Measurements from ENCODE around the gene VSTM2B.

The VSTM2B gene

DNA sequence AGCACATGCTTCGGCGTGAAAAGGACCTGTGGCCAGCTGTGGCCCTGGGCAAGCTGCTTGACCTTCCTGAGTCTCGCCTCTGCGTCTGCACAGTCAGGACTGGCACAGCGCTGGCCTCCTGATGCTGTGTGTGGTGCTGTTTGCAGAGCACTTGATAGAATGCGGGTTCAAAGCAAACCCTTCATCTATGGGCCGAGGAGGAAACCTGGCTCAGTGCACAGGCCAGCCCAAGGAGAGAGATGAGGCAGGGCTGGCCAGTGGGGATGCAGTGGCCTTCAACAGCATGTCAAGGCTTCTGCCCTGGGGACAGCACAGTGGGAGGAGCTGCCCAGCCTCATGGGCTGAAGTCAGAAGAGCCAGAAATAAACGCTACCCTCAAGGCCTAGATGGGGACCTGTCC is 21.3 kb upstream of the VSTM2B start:
- Histone ChIP-seq H3K27ac (ENCODE audit: low read length) (no peak overlapping the region), H3K9ac (ENCODE audit: low read length) (no peak overlapping the region), H3K27me3 (ENCODE audit: low read depth, low read length) (peaks cover 6% of the 10 kb centered on the region), H2AFZ (ENCODE audit: low read depth, low read length) (no peak overlapping the region), H3K36me3 (replicated peaks; ENCODE audit: low read depth, low read length) (no peaks in the 10 kb centered on the region), H3K79me2 (ENCODE audit: low read length) (no peaks in the 10 kb centered on the region), H3K9me3 (ENCODE audit: insufficient read depth, low read length) (no peaks in the 10 kb centered on the region), H3K4me1 (ENCODE audit: low read length) (no peaks in the 10 kb centered on the region), H4K20me1 (ENCODE audit: insufficient read depth, low read length) (no peaks in the 10 kb centered on the region), H3K4me2 (ENCODE audit: low read length) (no peak overlapping the region), H3K4me3 (ENCODE audit: low read length) (no peak overlapping the region)
- TF ChIP-seq EZH2phosphoT487 (IDR thresholded peaks at IDR 0.05; ENCODE audit: low read depth) (no peak), CTCF (IDR thresholded peaks at IDR 0.05; ENCODE audit: low read depth, low read length) (no peak)

DNA sequence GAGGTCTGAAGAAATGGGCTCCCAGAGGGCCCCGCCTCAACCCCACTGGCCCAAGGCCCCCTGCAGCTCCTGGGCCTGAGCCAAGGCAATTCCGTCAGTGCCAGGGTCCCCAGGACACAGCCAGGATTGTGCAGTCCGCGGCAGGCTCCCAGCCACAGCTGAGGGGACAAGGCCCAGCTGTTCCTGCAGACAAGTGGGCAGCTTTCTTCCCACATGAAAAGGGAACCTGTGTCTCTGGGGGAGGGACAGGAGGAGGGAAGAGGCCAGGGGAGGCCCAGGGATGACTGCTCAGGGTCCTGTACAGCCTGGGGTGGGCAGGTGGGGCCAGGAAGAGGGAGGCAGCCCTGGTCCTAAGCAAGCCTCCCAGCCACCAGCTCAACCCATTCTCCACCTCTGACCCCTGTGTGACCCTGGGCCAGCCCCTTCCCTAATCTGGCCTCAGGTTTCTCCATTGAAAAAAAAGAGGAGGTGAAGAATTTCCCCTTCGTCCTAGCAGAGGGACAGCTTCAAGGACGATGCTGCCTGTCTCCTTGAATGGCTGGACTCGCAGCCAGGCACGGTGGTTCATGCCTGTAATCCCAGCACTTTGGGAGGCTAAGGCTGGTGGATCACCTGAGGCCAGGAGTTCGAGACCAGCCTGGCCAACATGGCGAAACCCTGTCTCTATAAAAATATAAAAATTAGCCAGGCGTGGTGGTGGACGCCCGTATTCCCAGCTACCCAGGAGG is 20.5 kb upstream of the VSTM2B start:
- Histone ChIP-seq H3K27me3 (ENCODE audit: low read depth, low read length) (peaks cover 6% of the 10 kb centered on the region), H2AFZ (ENCODE audit: low read depth, low read length) (no peak overlapping the region), H3K79me2 (ENCODE audit: low read length) (no peaks in the 10 kb centered on the region), H3K36me3 (replicated peaks; ENCODE audit: low read depth, low read length) (no peaks in the 10 kb centered on the region), H3K9me3 (ENCODE audit: insufficient read depth, low read length) (no peaks in the 10 kb centered on the region), H3K4me3 (ENCODE audit: low read length) (no peak overlapping the region), H3K27ac (ENCODE audit: low read length) (no peak overlapping the region), H3K4me1 (ENCODE audit: low read length) (no peaks in the 10 kb centered on the region), H3K9ac (ENCODE audit: low read length) (no peak overlapping the region), H4K20me1 (ENCODE audit: insufficient read depth, low read length) (no peaks in the 10 kb centered on the region), H3K4me2 (ENCODE audit: low read length) (no peak overlapping the region)
- no peak for TF ChIP-seq CTCF (IDR thresholded peaks at IDR 0.05; ENCODE audit: low read depth, low read length)
- no peak for TF ChIP-seq EZH2phosphoT487 (IDR thresholded peaks at IDR 0.05; ENCODE audit: low read depth)

DNA sequence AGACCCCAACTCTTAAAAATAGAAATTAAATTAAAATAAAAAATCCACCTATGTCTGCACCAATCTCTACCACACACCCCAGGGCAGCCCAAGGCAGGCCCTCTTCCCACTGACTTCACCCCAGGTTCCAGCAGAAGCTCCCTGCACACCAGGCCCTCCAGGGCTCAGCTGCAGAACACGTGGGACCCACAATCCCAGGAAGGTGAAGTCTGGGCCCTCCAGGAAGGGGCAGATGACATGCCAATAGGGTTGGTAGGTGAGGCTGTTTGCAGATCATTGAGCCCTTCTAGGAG is 19.2 kb upstream of the VSTM2B start:
- Histone ChIP-seq H3K4me1 (ENCODE audit: low read length) (no peaks in the 10 kb centered on the region), H3K9ac (ENCODE audit: low read length) (no peak overlapping the region), H4K20me1 (ENCODE audit: insufficient read depth, low read length) (no peaks in the 10 kb centered on the region), H3K27me3 (ENCODE audit: low read depth, low read length) (peaks cover 6% of the 10 kb centered on the region), H3K79me2 (ENCODE audit: low read length) (no peaks in the 10 kb centered on the region), H3K4me3 (ENCODE audit: low read length) (no peak overlapping the region), H3K27ac (ENCODE audit: low read length) (no peak overlapping the region), H2AFZ (ENCODE audit: low read depth, low read length) (no peak overlapping the region), H3K4me2 (ENCODE audit: low read length) (no peak overlapping the region), H3K9me3 (ENCODE audit: insufficient read depth, low read length) (no peaks in the 10 kb centered on the region), H3K36me3 (replicated peaks; ENCODE audit: low read depth, low read length) (no peaks in the 10 kb centered on the region)
- TF ChIP-seq EZH2phosphoT487 (IDR thresholded peaks at IDR 0.05; ENCODE audit: low read depth) (no peak), CTCF (IDR thresholded peaks at IDR 0.05; ENCODE audit: low read depth, low read length) (no peak)

GRCh38 chr19:29507081-29507860 is 18.5 kb upstream of the VSTM2B start:
- H3K9ac ChIP-seq (ENCODE audit: low read length) = no peak overlapping the region
- no peaks in the 10 kb centered on the region for H4K20me1 ChIP-seq (ENCODE audit: insufficient read depth, low read length)
- no peaks in the 10 kb centered on the region for H3K4me1 ChIP-seq (ENCODE audit: low read length)
- no peak for TF ChIP-seq CTCF (IDR thresholded peaks at IDR 0.05; ENCODE audit: low read depth, low read length)
- no peak for TF ChIP-seq EZH2phosphoT487 (IDR thresholded peaks at IDR 0.05; ENCODE audit: low read depth)
- H3K27me3 ChIP-seq (ENCODE audit: low read depth, low read length) = peaks cover 6% of the 10 kb centered on the region
- no peak overlapping the region for H3K27ac ChIP-seq (ENCODE audit: low read length)
- H2AFZ ChIP-seq (ENCODE audit: low read depth, low read length) = no peak overlapping the region
- H3K9me3 ChIP-seq (ENCODE audit: insufficient read depth, low read length) = no peaks in the 10 kb centered on the region
- no peaks in the 10 kb centered on the region for H3K79me2 ChIP-seq (ENCODE audit: low read length)
- H3K4me3 ChIP-seq (ENCODE audit: low read length) = no peak overlapping the region
- H3K4me2 ChIP-seq (ENCODE audit: low read length) = no peak overlapping the region
- H3K36me3 ChIP-seq (replicated peaks; ENCODE audit: low read depth, low read length) = no peaks in the 10 kb centered on the region
